GM18858 (cell line): ENCODE data around the gene GRIK4.

Source experiments
- ATAC-seq: cut with Tn5 transposase; IDR thresholded peaks from one replicate; pipeline ENCODE4 v1.9.1; 2021; ENCODE audit not compliant: unreplicated experiment

Gene GRIK4

GRCh38 chr11:120523196-120523595 lies 11.6 kb downstream of the GRIK4 start:
- no peak for ATAC-seq

- ATAC-seq = no peak
These were observed 13.1 kb downstream of the GRIK4 start for GRCh38 chr11:120524536-120525085.

- ATAC-seq = no peak
These were observed 14.0 kb downstream of the GRIK4 start for GRCh38 chr11:120525261-120526171.

- no peak for ATAC-seq
These were observed 14.7 kb downstream of the GRIK4 start for GRCh38 chr11:120526241-120526640.

- ATAC-seq = no peak
These were observed 15.7 kb downstream of the GRIK4 start for GRCh38 chr11:120527111-120527761.

GRCh38 chr11:120528749-120529148 lies 17.2 kb downstream of the GRIK4 start:
- no peak for ATAC-seq

- no peak for ATAC-seq
These were observed 17.7 kb downstream of the GRIK4 start for GRCh38 chr11:120529214-120529613.

- no peak for ATAC-seq
These were observed 18.4 kb downstream of the GRIK4 start for GRCh38 chr11:120529911-120530310.

- ATAC-seq = no peak
These were observed 20.7 kb downstream of the GRIK4 start for GRCh38 chr11:120532082-120532831.

- no peak for ATAC-seq
These were observed 21.3 kb downstream of the GRIK4 start for GRCh38 chr11:120532832-120533196.

GRCh38 chr11:120536091-120536796 lies 24.7 kb downstream of the GRIK4 start:
- ATAC-seq = no peak

GRCh38 chr11:120536797-120537169 lies 25.2 kb downstream of the GRIK4 start:
- ATAC-seq = no peak

GRCh38 chr11:120537996-120538395 lies 26.4 kb downstream of the GRIK4 start:
- ATAC-seq = no peak

GRCh38 chr11:120538707-120539106 lies 27.2 kb downstream of the GRIK4 start:
- ATAC-seq = no peak

GRCh38 chr11:120539667-120540369 lies 28.3 kb downstream of the GRIK4 start:
- no peak for ATAC-seq

GRCh38 chr11:120540744-120541465 lies 29.4 kb downstream of the GRIK4 start:
- ATAC-seq = no peak

- no peak for ATAC-seq
These were observed 32.1 kb downstream of the GRIK4 start for GRCh38 chr11:120543521-120544215.

- ATAC-seq = no peak
These were observed 34.3 kb downstream of the GRIK4 start for GRCh38 chr11:120545813-120546212.
